ENCODE measurements around the gene ARMC12. TPM values are rescaled to one million over a fixed set of nuclear protein-coding genes. Genes with fewer than 3 reads are reported as not detected.
A peak's percentile ranks its signal among the peaks of the same experiment; 100 is the strongest.

Gene ARMC12
- total RNA-seq, 1 experiment from 2014 or later, result not detected

DNA sequence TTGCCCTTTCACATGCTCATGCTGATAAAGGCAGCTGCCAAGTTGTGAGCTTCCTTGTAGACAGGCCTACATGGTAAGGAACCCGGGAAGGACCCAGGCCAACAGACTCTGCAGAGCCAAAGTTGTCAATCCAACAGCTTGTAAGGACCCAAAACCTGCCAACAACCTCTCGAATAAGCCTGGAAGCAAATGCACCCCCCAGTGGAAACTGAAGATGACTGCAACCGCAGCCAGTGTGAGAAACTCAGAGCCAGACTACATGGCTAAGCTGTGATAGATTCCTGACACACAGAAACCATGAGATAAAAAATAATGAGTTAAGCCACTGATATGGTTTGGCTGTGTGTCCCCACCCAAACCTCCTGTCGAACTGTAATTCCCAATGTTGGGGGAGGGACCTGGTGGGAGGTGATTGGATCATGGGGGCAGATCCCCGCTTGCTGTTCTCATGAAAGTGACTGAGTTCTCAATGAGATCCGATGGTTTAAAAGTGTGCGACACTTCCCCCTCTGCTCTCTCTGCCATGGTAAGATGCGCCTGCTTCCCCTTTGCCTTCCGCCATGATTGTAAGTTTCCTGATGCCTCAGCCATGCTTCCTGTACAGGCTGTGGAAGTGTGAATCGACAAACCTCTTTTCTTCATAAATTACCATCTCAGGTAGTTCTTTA is 20.8 kb downstream of the ARMC12 start:
- in situ Hi-C loops (cut with HindIII; ENCODE audit: low sequenced_read_pairs), result no loop called here

DNA sequence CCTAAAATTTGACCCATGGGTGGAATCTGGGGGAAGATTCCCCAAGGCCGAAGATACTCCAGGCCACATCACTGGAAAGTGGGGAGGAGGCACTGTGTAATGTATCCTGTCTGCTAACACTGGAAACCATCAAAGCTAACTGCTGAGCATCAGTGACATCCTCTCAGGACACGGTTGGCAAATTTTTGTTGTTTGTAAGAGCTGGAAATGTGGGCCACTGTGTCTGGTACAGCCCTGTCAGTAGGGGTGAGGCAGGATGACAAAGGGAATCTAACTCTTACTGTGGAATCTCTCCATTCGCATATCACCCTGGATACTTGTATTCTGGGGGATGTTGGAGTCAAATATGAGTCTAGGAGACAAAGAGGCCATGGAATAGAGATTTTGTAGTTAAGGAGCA is 22.6 kb downstream of the ARMC12 start:
- DNase-seq (ENCODE audit: low spot score), result no peak
- in situ Hi-C loops (cut with HindIII; ENCODE audit: low sequenced_read_pairs), result no loop called here

More for the DNA sequence above, 20.8 kb downstream of the ARMC12 start:
- peak; percentile 25 for DNase-seq (ENCODE audit: low spot score)

DNA sequence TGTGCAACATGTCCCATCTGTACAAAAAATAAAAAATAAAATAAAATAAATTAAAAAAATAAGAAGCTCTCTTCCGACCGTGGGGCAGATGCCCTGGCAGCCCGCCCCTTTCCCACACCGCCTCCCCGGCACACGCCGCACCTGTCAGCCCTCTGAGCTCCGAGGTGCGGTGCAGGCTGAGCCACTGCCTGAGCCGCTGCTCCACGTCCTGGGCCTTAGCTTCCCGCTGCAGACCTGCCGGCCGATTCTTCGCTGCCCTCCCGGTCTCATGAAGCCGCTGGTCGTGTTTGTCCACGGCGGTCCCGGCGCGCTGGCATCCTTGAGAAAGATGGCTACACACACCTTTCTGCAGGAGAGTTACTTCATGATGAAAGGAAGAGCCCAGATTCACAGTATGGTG is 28.9 kb downstream of the ARMC12 start:
- no peak for DNase-seq (ENCODE audit: low spot score)
- in situ Hi-C loops (cut with HindIII; ENCODE audit: low sequenced_read_pairs), result no loop called here

- DNase-seq (ENCODE audit: low spot score), result no peak
- in situ Hi-C loops (cut with HindIII; ENCODE audit: low sequenced_read_pairs), result no loop called here
Measured at GRCh38 chr6:35769211-35769610, 32.4 kb downstream of the ARMC12 start.

DNA sequence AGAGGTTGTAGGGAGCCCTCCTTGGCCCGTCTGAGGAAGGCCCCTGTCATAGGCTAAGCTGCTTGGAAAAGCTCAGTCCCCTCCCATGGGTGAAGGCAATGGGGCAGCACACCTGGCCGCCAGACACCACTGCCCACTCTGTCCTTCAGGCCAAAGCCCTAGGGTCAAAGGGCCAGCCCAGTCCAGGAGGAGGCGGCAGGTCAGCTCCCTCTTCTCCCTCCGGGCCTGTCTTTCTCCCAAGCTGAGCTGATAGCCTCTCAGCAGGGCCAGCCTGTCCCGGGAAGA is 34.5 kb downstream of the ARMC12 start:
- no peak for DNase-seq (ENCODE audit: low spot score)
- in situ Hi-C loops (cut with HindIII; ENCODE audit: low sequenced_read_pairs), result no loop called here

GRCh38 chr6:35774116-35774794 is 37.4 kb downstream of the ARMC12 start:
- no peak for DNase-seq (ENCODE audit: low spot score)
- in situ Hi-C loops (cut with HindIII; ENCODE audit: low sequenced_read_pairs), result no loop called here

DNA sequence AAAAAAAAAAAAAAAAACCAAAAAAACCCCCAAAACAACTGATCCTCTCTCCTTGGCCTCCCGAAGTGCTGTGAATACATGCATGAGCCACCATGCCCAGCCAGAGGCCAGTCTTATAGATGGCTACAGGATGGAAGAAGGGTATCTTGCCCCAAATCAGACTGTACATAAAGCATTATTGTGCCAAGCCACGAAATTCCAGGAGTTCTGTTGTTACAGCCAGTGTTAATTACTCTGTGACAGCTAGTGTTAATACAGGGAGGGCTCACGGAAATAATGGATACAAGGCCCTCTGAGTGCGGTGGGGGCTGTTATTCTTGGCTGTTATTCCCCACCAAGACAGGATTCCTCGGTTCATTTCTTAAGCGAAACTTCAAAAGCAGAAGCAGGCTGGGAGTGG is 38.2 kb downstream of the ARMC12 start:
- in situ Hi-C loops (cut with HindIII; ENCODE audit: low sequenced_read_pairs), result no loop called here
- DNase-seq (ENCODE audit: low spot score), result no peak

DNA sequence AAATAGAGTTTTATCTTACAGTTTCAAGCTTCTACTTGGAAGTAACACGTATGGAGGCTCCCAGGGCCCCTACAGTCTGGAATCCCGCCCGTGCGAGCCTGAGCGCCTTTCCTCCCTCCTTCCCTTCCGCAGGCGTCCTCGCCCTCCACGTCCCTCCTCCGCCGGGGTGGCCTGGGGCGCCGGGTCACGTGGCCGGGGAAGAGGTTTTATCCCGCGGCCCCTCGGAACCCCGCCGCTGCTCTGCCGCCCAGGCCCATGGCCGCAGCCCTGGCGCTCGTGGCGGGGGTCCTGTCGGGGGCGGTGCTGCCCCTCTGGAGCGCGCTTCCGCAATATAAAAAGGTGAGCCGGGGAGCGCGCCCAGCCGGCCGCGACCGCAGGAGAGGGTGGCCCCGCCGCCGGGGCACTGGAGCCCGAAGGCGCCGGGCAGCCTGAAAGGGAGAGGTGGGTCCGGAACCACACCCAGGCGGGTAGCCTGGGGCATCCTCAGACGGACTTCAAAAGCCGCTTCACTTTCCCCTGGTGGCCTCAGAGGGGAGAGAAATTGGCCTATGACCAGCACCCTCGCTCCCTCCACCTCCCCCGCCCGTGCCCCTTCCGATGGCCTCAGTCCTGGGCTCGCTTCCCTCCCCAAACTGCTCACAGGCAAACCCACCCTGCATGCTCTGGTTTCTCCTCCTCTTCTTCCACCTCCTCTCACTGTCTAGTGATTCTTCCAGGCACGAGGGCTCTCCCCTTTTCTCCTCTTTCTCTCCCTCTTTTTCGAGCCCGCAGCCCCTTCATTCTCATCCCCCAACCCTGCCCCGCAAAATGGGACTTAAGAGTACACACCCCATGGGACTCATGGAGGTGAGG is 39.8 kb downstream of the ARMC12 start, which contains the start of gene CLPSL2:
TSS of gene CLPSL2 (plus strand) at position 235 of the 852 bp plus-strand sequence. CDS start at position 256, 21 bp downstream.
- in situ Hi-C loops (cut with HindIII; ENCODE audit: low sequenced_read_pairs), result no loop called here
- DNase-seq (ENCODE audit: low spot score), result no peak

- no peak for DNase-seq (ENCODE audit: low spot score)
- in situ Hi-C loops (cut with HindIII; ENCODE audit: low sequenced_read_pairs), result no loop called here
Measured at GRCh38 chr6:35777356-35778102, 40.7 kb downstream of the ARMC12 start.

DNA sequence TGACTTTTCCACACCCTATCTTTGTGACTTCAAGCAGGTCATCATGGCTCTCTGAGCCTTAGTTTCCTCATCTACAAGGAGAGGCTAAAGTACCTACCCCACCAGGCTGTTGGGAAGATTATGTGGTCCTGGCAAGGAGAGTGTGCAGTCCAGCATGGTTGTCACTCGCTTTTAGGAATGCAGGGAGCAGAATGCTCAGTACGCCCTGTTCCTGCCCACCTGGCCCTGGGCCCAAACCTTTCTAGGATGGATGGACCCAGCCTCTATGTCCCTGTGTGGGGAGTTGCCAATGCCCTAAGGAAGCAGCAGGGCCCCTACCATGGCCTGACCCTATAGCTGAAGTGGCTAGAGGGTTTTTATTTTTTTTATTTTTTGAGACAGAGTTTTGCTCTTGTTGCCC is 41.6 kb downstream of the ARMC12 start:
- in situ Hi-C loops (cut with HindIII; ENCODE audit: low sequenced_read_pairs), result no loop called here
- DNase-seq (ENCODE audit: low spot score), result no peak

DNA sequence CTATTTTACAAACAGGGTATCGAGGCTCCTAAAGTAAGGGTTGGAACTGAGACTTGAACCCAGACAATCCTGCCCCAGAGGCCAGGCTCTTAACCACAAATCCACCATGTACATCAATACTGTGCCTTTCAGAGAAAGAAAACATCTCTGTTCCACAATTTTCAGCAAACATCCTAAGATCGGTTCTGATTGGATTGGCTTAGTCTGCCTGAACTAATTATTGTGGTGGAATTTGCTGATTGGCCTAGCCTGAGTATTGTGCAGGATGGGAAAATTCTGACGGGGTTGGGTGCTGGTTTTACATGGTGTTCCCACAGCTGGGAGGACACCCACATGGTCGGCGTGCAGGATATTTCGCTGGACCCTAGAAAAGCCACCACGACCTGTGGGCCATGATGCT is 43.9 kb downstream of the ARMC12 start, which contains the start of gene CLPSL1:
TSS of gene CLPSL1 (plus strand) at position 301 of the 400 bp plus-strand sequence. CDS start at position 393, 92 bp downstream.
- no peak for DNase-seq (ENCODE audit: low spot score)

GRCh38 chr6:35781290-35781689 is 44.5 kb downstream of the ARMC12 start:
- DNase-seq (ENCODE audit: low spot score), result no peak
- in situ Hi-C loops (cut with HindIII; ENCODE audit: low sequenced_read_pairs), result no loop called here

More for the DNA sequence above, 43.9 kb downstream of the ARMC12 start, which contains the start of gene CLPSL1:
- in situ Hi-C loops (cut with HindIII; ENCODE audit: low sequenced_read_pairs), result no loop called here

- in situ Hi-C loops (cut with HindIII; ENCODE audit: low sequenced_read_pairs), result no loop called here
- no peak for DNase-seq (ENCODE audit: low spot score)
Measured at GRCh38 chr6:35782424-35782823, 45.6 kb downstream of the ARMC12 start.

DNA sequence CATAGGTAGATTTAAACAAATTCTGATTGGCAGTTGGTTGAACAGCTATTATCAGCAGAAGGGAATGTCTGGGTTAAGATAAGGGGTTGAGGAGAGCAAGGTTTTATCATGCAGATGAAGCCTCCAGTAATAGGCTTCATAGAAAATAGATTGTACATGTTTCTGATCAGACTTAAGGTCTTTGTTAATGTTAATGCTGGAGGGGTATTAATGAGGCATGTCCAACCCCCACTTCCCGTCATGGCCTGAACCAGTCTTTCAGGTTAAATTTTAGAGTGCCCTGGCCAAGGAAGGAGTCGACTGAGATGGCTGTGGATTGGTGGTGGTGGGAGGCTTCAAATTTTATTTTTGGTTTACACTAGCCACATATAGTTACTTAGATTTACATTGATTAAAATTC is 47.4 kb downstream of the ARMC12 start:
- no peak for DNase-seq (ENCODE audit: low spot score)
- in situ Hi-C loops (cut with HindIII; ENCODE audit: low sequenced_read_pairs), result no loop called here

DNA sequence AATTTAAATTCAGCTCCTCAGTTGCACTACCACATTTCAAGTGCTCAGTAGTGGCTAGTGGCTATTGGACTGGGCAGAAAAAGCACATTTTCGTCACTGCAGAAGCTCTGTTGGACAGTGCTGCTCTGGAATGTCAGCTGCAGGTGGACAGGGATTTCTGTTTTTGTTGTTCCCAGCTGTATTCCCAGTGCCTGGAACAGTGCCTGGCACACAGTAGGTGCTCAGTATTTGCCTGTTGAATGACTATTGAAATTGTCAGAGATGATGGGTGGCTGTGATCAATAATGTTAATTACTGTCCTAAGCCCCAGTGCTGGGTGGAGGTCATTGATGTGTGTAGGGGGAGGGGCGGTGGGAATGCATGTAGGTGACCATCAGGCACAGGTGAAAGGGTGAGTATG is 49.4 kb downstream of the ARMC12 start:
- no peak for DNase-seq (ENCODE audit: low spot score)
- in situ Hi-C loops (cut with HindIII; ENCODE audit: low sequenced_read_pairs), result no loop called here

DNA sequence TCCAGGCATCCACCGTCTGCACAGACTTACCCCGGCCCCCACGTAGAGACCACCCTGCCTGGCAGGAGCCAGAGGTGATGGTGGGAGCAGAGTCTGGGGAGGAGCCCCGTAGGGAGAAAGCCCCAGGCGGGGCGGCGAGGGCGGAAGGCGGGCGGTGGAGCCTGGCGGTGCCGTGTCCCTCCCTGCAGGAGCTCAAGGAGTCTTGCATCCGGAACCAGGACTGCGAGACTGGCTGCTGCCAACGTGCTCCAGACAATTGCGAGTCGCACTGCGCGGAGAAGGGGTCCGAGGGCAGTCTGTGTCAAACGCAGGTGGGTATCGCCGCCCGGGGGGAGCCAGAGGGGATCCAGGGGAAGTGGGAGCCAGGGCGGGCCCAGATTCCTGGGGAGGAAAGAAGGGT is 50.0 kb downstream of the ARMC12 start:
- in situ Hi-C loops (cut with HindIII; ENCODE audit: low sequenced_read_pairs), result no loop called here
- DNase-seq (ENCODE audit: low spot score), result no peak

GRCh38 chr6:35787266-35788218 is 50.7 kb downstream of the ARMC12 start:
- DNase-seq (ENCODE audit: low spot score), result no peak
- in situ Hi-C loops (cut with HindIII; ENCODE audit: low sequenced_read_pairs), result no loop called here

DNA sequence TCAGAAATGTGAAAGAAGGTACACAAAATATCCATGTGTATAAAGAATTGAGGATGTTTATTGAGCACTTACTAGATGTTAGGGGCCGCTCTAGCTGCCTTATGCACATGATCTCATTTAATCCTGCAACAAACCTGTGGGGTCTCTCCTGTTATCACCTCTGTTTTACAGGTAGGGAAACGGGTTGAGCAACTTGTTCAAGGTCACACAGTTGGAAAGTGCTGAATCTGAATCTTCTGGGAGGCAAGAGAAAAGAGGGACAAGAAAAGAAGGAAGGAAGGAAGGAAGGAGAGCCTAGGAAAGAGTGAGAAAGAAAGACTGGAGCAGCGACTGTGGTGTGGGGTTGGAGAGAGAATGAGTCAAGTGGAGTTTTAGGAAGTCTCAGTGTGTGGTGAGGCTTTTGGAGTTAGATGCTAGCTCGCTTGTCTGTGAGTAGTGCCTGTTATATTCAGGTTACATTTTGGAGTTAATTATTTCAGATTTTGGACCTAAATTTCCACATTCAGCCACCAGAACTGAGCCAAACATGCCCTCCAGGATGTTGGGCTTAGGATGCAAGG is 51.7 kb downstream of the ARMC12 start:
- in situ Hi-C loops (cut with HindIII; ENCODE audit: low sequenced_read_pairs), result no loop called here
- DNase-seq (ENCODE audit: low spot score), result no peak

All from G401 (cell line).